ENCODE results near the gene DNM2.
"Not testable (repeated sequence)": the region's sequence is repeated elsewhere in the genome, so short reads cannot be mapped to it uniquely, and the experiment has no call there.

DNM2 gene

DNA sequence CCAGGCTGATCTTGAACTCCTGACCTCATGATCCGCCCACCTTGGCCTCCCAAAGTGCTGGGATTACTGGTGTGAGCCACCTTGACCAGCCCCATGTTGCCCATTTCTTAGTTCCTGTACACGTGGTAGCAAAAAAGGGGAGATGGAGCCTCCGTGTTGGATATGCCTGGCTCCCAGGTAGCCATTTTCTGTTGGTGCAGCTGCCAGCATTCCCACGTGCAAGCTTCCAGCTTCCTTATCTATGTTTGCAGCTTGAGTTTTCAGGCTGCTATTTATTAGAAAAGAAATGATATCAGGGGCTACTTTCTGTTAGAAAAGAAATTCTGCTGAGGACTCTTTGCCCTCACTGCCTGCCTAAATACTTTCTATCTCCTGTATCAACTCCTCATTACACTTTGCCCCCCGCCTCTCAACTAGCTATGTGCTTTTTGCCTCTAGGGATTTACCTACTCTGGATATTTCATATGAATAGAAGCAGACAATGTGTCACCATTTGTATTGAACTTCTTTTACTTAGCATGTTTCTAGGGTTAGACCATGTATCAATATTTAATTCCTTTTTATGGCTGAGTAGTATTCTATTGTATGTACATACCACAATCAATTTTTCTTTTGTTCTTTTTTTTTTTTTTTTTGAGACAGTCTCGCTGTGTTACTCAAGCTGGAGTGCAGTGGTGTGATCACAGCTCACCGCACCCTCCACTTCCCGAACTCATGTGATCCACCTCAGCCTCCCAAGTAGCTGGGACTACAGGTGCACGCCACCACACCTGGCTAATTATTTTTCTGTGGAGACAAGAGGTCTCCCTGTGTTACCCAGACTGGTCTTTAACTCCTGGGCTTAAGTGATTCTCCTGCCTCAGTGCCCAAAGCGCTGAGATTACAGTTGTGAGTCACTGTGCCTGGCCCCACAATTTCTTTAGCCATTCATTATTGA, 121.5 kb downstream of the DNM2 start:
- no peak for DNase-seq

- DNase-seq, result no peak
Observed at GRCh38 chr19:10842788-10843187, 124.9 kb downstream of the DNM2 start.

GRCh38 chr19:10846500-10847202, 128.8 kb downstream of the DNM2 start:
- DNase-seq, result no peak

DNA sequence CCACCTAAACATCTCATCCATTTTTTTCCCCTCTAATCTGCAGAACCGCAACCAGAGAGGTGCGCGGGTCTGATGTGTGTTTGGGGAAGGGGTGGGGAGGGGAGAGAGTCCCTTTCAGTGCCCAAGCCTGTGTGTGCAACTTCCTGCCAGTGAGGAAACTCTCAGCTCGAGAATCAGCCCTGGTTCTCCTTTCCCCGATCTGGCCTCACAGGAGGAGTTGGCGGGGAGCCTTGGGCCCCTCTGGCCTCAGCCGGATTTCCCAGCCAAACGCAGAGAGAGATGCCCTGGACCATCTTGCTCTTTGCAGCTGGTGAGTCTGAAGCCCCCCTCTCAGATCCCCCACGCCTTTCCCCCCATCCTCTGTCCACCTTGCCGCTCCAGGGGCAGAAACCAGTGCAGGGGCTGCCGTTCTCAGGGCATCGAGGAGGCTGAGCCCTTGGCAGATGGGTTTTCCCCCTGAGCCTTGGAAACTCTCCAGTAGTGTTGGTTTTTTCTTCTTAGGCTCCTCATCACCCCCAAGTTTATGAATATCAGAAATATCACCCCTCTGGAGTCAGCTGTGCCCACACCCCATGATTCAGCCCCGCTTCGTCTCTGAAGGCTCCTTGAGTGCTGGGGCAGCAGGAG, 130.5 kb downstream of the DNM2 start, which contains the start of gene C19orf38:
TSS of gene C19orf38 (plus strand) at position 186 of the 627 bp plus-strand sequence. CDS start at position 280, 94 bp downstream.
- no peak for DNase-seq

DNA sequence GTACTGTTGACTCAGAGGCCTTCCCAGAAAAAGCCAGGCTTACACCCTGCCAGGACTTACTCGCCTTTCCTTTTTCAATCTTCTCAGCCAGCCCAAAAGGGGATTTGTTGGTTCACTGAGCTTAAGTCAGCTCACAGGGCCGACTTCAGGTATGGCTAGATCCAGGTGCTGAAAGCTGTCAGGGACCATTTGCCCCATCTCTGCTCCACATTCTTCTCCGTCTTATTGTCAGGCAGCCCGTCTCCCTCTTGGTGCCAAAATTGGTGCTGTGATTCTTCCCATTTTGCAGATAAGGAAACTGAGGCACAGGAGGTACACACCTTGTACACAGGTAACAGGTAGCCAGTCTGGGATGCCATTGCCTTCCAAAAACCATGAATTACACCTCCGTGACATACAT, 132.8 kb downstream of the DNM2 start:
- DNase-seq, result no peak

- no peak for DNase-seq
Observed at GRCh38 chr19:10852098-10852800, 134.4 kb downstream of the DNM2 start.

DNA sequence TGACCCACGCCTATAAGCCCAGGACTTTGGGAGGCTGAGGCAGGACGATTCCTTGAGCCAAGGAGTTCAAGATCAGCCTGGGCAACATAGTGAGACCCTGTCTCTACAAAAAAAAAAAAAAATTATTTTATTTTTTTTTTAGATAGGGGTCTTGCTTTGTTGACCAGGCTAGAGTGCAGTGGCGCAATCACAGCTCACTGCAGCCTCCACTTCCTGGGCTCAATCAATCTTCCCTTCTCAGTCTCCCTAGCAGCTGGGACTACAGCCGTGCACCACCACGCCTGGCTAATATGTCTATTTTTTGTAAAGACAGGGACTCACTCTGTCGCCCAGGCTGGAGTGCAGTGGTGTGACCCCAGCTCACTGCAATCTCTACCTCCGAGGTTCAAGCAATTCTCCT, 135.1 kb downstream of the DNM2 start:
- DNase-seq, result no peak

DNA sequence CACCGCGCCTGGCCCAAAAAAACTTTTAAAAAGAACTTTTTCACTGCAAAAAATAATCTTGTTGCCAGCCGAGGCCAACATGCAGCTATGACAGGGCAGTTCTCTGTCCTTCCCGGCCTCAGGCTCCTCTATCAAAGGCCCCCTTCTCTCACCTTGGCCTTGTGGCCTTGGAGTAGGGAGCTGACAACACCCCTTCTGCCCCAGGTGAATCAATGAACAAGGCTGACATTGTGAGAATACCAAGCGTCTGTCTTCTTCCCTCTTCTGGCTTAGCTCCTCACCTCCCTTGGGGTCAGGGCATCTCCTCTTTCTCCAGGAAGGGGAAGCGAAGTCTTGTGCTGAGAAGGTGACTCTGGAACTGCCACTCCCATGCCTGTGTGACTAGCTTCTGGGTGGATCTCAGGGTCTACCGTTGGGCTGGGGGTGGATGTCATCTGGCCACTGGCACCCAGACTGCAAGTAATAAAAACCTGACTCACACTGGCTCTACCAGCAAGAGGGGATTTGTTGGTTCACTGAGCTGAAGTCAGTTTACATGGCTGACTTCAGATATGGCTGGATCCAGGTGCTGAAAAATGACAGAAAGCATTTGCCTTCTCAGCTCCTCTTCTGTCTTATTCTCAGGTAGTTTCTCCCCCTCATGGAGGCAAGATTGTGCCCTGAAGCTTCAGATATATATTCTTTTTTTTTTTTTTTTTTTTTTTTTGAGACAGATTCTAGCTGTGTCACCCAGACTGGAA, 136.6 kb downstream of the DNM2 start:
- no peak for DNase-seq

DNA sequence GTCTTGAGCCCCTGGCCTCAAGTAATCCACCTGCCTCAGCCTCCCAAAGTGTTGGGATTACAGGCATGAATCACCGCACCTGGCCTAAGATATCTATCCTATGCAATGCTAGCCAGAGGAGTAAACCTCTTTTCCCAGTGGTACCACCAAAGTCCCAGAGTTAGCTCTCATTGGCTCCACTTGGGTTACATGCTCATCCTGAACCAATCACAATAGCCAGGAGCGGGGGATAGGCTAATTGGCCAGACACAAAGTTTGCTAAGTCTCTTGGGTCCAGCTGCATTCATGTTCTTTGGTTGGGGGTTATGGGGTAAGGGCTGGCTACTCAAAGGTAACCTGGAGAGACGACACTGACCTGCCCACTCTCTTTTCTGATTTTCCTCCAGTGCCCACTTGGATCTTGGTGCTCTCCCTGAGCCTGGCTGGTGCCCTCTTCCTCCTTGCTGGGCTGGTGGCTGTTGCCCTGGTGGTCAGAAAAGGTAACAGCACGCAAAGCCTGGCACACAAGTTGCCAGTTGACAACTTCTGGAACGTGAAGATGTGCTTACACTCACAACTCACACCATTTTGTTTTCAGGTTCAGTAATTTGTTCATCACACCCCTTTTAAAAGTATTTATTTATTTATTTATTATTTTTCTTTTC, 138.1 kb downstream of the DNM2 start:
- no peak for DNase-seq

- DNase-seq, result not testable (repeated sequence)
Observed at GRCh38 chr19:10856899-10857298, 139.0 kb downstream of the DNM2 start.

DNA sequence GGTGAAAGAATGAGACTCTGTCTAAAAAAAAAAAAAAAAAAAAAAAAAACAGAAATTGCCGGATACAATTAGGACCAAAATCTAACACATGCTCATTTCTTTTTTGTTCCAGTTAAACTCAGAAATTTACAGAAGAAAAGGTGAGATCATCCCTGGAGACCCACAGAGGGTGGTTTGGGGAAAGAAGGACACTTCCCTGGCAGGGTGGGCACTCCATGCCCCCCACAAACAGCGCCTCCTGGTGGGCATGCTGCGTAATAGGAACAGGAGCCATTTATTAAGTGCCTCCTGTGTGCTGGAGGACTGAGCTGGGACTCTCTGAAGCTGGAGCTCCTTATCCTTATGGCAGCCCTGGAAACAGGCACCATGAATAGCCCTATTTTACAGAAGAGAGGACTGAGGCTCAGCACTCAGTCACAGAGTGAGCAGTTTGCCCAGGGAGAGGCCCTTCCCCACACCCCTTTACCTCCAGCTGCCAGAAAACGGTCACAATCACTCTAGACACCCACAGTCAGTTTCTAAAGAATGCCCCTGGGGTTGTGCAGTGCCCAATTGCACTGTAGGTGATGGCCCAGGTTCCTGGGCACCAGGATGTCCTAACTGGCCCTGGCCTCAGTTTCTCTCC, 140.4 kb downstream of the DNM2 start:
- no peak for DNase-seq

DNA sequence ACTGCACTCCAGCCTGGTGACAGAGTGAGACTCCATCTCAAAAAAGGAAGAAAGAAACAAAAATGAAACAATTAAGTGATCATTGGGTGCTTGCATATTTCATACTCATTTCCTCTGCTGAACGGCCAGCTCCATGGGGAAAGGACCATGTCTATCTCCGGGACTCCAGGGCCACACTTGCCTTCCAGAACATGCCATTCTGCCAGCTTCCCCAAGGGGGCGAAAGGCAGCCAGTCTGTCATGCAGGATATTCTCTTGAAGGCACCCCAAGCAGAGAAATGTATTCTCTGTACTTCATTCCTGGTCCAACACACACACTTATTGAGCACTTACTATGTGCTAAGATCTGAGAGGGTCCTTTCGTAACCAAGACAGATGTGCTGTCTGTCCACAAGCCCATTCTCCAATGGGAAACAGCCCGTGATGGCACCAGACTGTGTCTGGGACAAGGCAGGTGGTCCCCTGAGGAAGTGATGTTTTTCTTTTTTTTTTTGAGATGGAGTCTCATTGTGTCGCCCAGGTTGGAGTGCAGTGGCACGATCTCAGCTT, 143.3 kb downstream of the DNM2 start:
- no peak for DNase-seq

DNA sequence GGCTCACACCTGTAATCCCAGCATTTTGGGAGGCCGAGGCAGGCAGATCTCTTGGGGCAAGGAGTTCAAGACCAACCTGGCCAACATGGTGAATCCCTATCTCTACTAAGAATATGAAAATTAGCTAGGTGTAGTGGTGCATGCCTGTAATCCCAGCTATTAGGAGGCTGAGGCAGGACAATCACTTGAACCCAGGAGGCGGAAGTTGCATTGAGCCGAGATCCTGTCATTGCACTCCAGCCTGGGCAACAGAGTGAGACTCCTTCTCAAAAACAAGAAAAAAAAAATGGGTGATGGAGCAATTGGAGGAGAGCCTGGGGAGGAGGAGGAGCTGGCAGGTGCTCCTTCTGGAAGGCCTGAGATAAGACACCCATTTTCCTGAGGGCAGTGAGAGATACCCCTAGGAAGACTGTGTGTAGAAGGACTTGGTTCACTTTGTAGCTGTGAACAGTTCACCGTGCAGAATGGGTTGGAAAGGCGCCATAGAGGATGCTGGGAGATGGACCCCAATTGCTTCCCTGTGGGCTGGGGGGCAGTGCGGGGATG, 144.8 kb downstream of the DNM2 start:
- no peak for DNase-seq

DNA sequence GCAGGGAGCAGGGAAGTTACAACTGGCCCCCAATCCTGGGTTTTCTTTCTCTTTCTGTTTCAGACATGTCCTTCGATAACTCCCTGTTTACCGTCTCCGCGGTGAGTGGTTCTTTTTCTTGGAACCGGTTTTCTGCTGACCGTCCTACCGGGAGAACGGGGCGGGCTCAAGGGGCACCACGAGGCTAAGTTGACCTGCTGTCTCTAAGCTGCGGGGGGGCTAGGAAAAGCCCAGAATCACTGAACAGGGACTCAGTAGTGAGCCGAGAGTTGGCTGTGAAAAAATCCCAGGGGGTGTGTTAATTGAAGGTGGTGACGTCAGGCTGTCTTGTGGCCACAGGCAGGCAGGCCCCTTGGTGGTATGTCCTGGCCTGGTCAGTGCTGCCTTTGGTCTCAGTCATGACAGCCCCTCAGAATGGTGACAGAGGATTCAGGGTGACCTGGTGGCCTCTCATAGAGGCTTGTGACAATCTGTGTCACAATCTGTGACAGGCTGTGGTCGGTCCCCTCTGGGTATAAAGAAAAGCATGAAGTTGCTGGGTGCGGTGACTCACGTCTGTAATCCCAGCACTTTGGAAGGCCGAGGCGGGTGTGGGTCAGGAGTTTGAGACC, 145.3 kb downstream of the DNM2 start:
- no peak for DNase-seq

GRCh38 chr19:10864538-10864899, 146.6 kb downstream of the DNM2 start:
- DNase-seq, result peak; percentile 69

DNA sequence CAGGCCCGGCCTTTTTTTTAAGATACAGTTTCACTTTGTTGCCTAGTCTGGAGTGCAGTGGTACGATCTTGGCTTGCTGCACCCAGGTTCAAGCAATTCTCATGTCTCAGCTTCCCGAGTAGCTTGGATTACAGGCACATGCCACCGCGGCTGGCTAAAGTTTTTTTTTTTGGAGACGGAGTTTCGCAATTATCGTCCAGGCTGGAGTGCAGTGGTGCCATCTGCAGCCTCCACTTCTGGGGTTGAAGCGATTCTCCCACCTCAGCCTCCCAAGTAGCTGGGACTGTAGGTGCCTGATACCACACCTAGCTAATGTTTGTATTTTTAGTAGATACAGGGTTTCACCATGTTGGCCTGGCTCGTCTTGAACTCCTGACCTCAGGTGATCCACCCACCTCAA, 148.6 kb downstream of the DNM2 start:
- DNase-seq, result no peak

GRCh38 chr19:10868872-10869547, 151.1 kb downstream of the DNM2 start:
- no peak for DNase-seq

- not testable (repeated sequence) for DNase-seq
Observed at GRCh38 chr19:10869872-10870311, 152.0 kb downstream of the DNM2 start.

DNA sequence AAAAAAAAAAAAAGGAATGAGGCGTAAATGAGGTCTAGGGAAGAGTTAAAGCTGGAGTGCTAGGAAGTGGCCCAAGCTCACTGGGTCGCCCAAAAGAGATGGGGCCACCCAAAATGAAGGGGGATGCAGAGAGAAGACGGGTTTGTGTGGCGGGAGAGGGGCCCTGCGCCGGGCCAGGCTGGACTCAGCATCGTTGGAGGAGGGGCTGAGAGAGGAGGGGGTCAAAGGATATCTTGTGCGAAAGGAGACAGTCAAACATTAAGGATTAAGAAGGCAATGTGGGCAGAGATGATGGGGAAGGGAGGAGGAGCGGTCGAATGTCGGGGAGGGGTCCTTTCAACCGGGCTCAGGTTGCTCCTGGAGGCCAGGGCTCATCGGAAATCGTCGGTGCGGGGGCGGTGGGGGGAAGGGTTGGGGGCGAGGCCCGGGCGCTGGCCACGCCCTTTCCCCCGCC, 152.6 kb downstream of the DNM2 start:
- DNase-seq, result no peak
